Keratinocyte (primary cell): Measurements from ENCODE around the gene SEMA3F.
"Not testable (repeated sequence)": the region's sequence is repeated elsewhere in the genome, so short reads cannot be mapped to it uniquely, and the experiment has no call there.

ENCODE experiments used
- EZH2 ChIP-seq: IDR thresholded peaks from one replicate; pipeline ENCODE4 v1.6.1; 2012; ENCODE audit warnings: inconsistent platforms, mild to moderate bottlenecking, low read length, moderate library complexity
- TF ChIP-seq, protein P1 (sequence below), 3 experiments: IDR thresholded peaks in 1 of 3; conservative IDR thresholded peaks in 1 of 3; optimal IDR thresholded peaks in 1 of 3; 2 replicates in 2 of 3; 3 replicates in 1 of 3; pipeline versions ENCODE3 to v1.5.1; 2011; ENCODE audit warnings: low read length in 3 of 3, mild to moderate bottlenecking in 3 of 3, moderate library complexity in 2 of 3, control low read depth in 1 of 3, inconsistent platforms in 1 of 3; ENCODE audit not compliant: insufficient read depth in 2 of 3; ENCODE audit errors: extremely low read depth in 1 of 3

DNA sequence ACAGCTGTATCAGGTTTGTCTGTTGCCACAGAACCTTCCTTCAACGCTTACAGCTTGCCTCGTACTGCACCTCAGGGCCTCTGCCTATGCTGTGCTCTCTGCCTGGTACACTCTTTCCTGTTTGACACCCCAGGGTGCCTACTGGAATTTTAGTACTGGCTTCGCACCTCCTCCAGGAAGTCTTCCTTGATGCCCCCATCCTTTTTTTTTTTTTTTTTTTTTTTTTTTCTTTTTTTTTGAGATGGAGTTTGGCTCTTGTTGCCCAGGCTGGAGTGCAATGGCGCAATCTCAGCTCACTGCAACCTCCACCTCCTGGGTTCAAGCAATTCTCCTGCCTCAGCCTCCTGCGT is 56.2 kb downstream of the SEMA3F start:
- TF ChIP-seq, protein P1, sequence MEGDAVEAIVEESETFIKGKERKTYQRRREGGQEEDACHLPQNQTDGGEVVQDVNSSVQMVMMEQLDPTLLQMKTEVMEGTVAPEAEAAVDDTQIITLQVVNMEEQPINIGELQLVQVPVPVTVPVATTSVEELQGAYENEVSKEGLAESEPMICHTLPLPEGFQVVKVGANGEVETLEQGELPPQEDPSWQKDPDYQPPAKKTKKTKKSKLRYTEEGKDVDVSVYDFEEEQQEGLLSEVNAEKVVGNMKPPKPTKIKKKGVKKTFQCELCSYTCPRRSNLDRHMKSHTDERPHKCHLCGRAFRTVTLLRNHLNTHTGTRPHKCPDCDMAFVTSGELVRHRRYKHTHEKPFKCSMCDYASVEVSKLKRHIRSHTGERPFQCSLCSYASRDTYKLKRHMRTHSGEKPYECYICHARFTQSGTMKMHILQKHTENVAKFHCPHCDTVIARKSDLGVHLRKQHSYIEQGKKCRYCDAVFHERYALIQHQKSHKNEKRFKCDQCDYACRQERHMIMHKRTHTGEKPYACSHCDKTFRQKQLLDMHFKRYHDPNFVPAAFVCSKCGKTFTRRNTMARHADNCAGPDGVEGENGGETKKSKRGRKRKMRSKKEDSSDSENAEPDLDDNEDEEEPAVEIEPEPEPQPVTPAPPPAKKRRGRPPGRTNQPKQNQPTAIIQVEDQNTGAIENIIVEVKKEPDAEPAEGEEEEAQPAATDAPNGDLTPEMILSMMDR (optimal IDR thresholded peaks at IDR 0.05 in 1 of 3, IDR thresholded peaks at IDR 0.05 in 1 of 3, conservative IDR thresholded peaks at IDR 0.05 in 1 of 3; ENCODE audit: extremely low read depth in 1 of 3, insufficient read depth in 2 of 3, low read length in 3 of 3): not testable (repeated sequence)
- not testable (repeated sequence) for TF ChIP-seq EZH2
